CD14-positive monocyte (primary cell): ENCODE measurements around the gene SLC25A44. TPM values are rescaled to one million over a fixed set of nuclear protein-coding genes. Genes with fewer than 3 reads are reported as not detected.

ENCODE experiments used
- DNase-seq, 3 donors: peaks; one replicate each; pipeline ENCODE4 v3.0.0-alpha.2; 2011 to 2022
- H2AFZ ChIP-seq: 2 replicates; pipeline ENCODE4 v1.6.0; 2012; ENCODE audit warnings: mild to moderate bottlenecking, low read depth, low read length, inconsistent platforms; ENCODE audit not compliant: insufficient read depth, poor library complexity, severe bottlenecking
- H3K27ac ChIP-seq, 2 donors: 1 replicate in 1 of 2; 2 replicates in 1 of 2; pipeline ENCODE4 v1.5.1; 2012 to 2013; ENCODE audit warnings: low read length in 2 of 2, control low read depth in 1 of 2, inconsistent platforms in 1 of 2, low read depth in 1 of 2, mild to moderate bottlenecking in 1 of 2
- H3K27me3 ChIP-seq, 2 donors: one replicate each; pipeline versions ENCODE4 v1.6.0 to v1.6.1; 2011 to 2013; ENCODE audit warnings: low read length in 2 of 2; ENCODE audit not compliant: control insufficient read depth in 2 of 2, insufficient read depth in 2 of 2
- H3K36me3 ChIP-seq, 2 donors: replicated peaks in 1 of 2; 1 replicate in 1 of 2; 2 replicates in 1 of 2; pipeline versions ENCODE4 v1.5.1 to v1.6.1; 2012 to 2013; ENCODE audit warnings: low read length in 2 of 2, control low read depth in 1 of 2, inconsistent platforms in 1 of 2, mild to moderate bottlenecking in 1 of 2; ENCODE audit not compliant: insufficient read depth in 2 of 2, control insufficient read depth in 1 of 2
- H3K4me1 ChIP-seq, 2 donors: 1 replicate in 1 of 2; 2 replicates in 1 of 2; pipeline versions ENCODE4 v1.5.1 to v1.6.1; 2012 to 2013; ENCODE audit warnings: low read length in 2 of 2, control low read depth in 1 of 2, inconsistent platforms in 1 of 2, mild to moderate bottlenecking in 1 of 2, moderate library complexity in 1 of 2; ENCODE audit not compliant: insufficient read depth in 2 of 2, control insufficient read depth in 1 of 2
- H3K4me2 ChIP-seq: replicated peaks from 2 replicates; pipeline ENCODE3; 2012; ENCODE audit warnings: low read length, moderate library complexity, mild to moderate bottlenecking; ENCODE audit not compliant: poor library complexity, severe bottlenecking; ENCODE audit errors: extremely low read depth
- H3K4me3 ChIP-seq, 3 experiments: fragments of 200-600 bp in 1 of 3; sonication (generic) in 1 of 3; replicated peaks in 1 of 3; 1 replicate in 2 of 3; 2 replicates in 1 of 3; pipeline ENCODE4 v1.5.1; 2011 to 2013; ENCODE audit warnings: low read length in 3 of 3, mild to moderate bottlenecking in 3 of 3, control low read depth in 2 of 3, low read depth in 2 of 3, inconsistent platforms in 1 of 3, moderate library complexity in 1 of 3
- H3K79me2 ChIP-seq: 2 replicates; pipeline ENCODE4 v1.6.0; 2012; ENCODE audit warnings: mild to moderate bottlenecking, control low read depth, inconsistent platforms, low read length, moderate library complexity; ENCODE audit not compliant: insufficient read depth
- H3K9ac ChIP-seq: 2 replicates; pipeline ENCODE4 v1.6.0; 2017; ENCODE audit warnings: low read length, mild to moderate bottlenecking; ENCODE audit not compliant: insufficient read depth, poor library complexity, severe bottlenecking
- H3K9me3 ChIP-seq, 2 donors: replicated peaks in 1 of 2; 1 replicate in 1 of 2; 2 replicates in 1 of 2; pipeline versions ENCODE4 v1.5.1 to v1.6.1; 2012 to 2013; ENCODE audit warnings: low read length in 2 of 2, control low read depth in 1 of 2; ENCODE audit not compliant: control insufficient read depth in 1 of 2, insufficient read depth in 1 of 2
- H4K20me1 ChIP-seq: 2 replicates; pipeline ENCODE4 v1.6.0; 2012; ENCODE audit warnings: mild to moderate bottlenecking, low read length, control low read depth, moderate library complexity; ENCODE audit not compliant: insufficient read depth
- H3K27ac Mint-ChIP-seq, 7 donors: one replicate each; pipeline ENCODE4 v1.8.0; 2020; ENCODE audit warnings: mild to moderate bottlenecking in 7 of 7, mixed read lengths in 7 of 7, moderate library complexity in 6 of 7, inconsistent platforms in 2 of 7
- H3K27me3 Mint-ChIP-seq, 3 donors: one replicate each; pipeline ENCODE4 v1.8.0; 2021 to 2022; ENCODE audit warnings: low read depth in 3 of 3, mild to moderate bottlenecking in 3 of 3, mixed read lengths in 3 of 3, moderate library complexity in 3 of 3, inconsistent platforms in 1 of 3
- H3K36me3 Mint-ChIP-seq, 2 donors: one replicate each; pipeline ENCODE4 v1.8.0; 2020; ENCODE audit warnings: mixed read lengths in 2 of 2, inconsistent platforms in 1 of 2, mild to moderate bottlenecking in 1 of 2
- H3K4me1 Mint-ChIP-seq: one replicate; pipeline ENCODE4 v1.8.0; 2020; ENCODE audit warnings: mild to moderate bottlenecking, mixed read lengths
- H3K4me3 Mint-ChIP-seq, 2 donors: one replicate each; pipeline ENCODE4 v1.8.0; 2020; ENCODE audit warnings: mild to moderate bottlenecking in 2 of 2, mixed read lengths in 2 of 2, moderate library complexity in 1 of 2
- H3K9me3 Mint-ChIP-seq, 7 donors: one replicate each; pipeline ENCODE4 v1.8.0; 2020 to 2022; ENCODE audit warnings: mixed read lengths in 7 of 7, mild to moderate bottlenecking in 6 of 7, moderate library complexity in 6 of 7, inconsistent platforms in 2 of 7
- CTCF ChIP-seq: fragments of 200-600 bp; IDR thresholded peaks from one replicate; pipeline ENCODE4 v1.8.0; 2022; ENCODE audit warnings: antibody characterized with exemption, mild to moderate bottlenecking
- WGBS: methylation state at CpG from one replicate; pipeline ENCODE4 v1.1.5; 2013; ENCODE audit warnings: missing lambda C conversion rate; ENCODE audit not compliant: insufficient coverage; 5-methylcytosine and 5-hydroxymethylcytosine counted together
- intact Hi-C, 2 donors: fragments of 100-400 bp; cut with micrococcal nuclease; formaldehyde crosslinking; loops; one replicate each; pipeline versions ENCODE4 v1.15.0 to v1.15.1; 2023
- polyA plus RNA-seq, 3 donors: library from polyadenylated mRNA; depleted of rRNA in 1 of 3; unstranded in 2 of 3; stranded (reverse) in 1 of 3; fragments of 300-500 nt in 2 of 3; fragments of >200 nt in 1 of 3; fragmentation: Illumina TruSeq in 2 of 3; gene quantifications; 1 replicate in 2 of 3; 2 replicates in 1 of 3; pipeline ENCODE4 v1.2.3, GENCODE V29; 2012 to 2021

The SLC25A44 gene
- polyA plus RNA-seq, 3 donors = 17.1 to 28.8 (median 24.1) TPM

- no peak overlapping the region for H2AFZ ChIP-seq
- Mint-ChIP-seq H3K4me1 (peaks cover 22% of the 10 kb centered on the region), H3K36me3 (peaks cover 53 to 63% of the 10 kb centered on the region in 2 donors), H3K27ac (peak overlapping the region in 3 of 7 donors; percentile 1 to 62 (median 26)), H3K4me3 (no peak overlapping the region), H3K9me3 (no peaks in the 10 kb centered on the region), H3K27me3 (no peaks in the 10 kb centered on the region)
- H3K4me2 ChIP-seq = no peak overlapping the region
- H3K27me3 ChIP-seq = no peaks in the 10 kb centered on the region
- no peak overlapping the region for H3K9ac ChIP-seq
- DNase-seq = no peak
- intact Hi-C loops = no loop called here
- no peak overlapping the region for H3K4me3 ChIP-seq
- peaks cover 43 to 53% of the 10 kb centered on the region in 2 donors for H3K36me3 ChIP-seq
- no peak for TF ChIP-seq CTCF
- WGBS = 94% methylated on average over 6 of the region's 13 CpGs
- H4K20me1 ChIP-seq = no peaks in the 10 kb centered on the region
- H3K9me3 ChIP-seq = no peaks in the 10 kb centered on the region
- H3K27ac ChIP-seq = peak overlapping the region in 1 of 2 donors; percentile 20
- H3K79me2 ChIP-seq = peaks cover 24% of the 10 kb centered on the region
- H3K4me1 ChIP-seq = peaks cover 22 to 24% of the 10 kb centered on the region in 2 donors
Observed at GRCh38 chr1:156221986-156222692, 28.2 kb downstream of the SLC25A44 start.

- Histone ChIP-seq H3K27me3 (no peaks in the 10 kb centered on the region), H3K9ac (no peak overlapping the region), H4K20me1 (no peaks in the 10 kb centered on the region), H3K27ac (no peak overlapping the region), H3K4me2 (no peak overlapping the region), H3K79me2 (peaks cover 5% of the 10 kb centered on the region), H3K36me3 (peaks cover 49 to 73% of the 10 kb centered on the region in 2 donors), H2AFZ (no peak overlapping the region), H3K4me3 (no peak overlapping the region), H3K4me1 (no peaks in the 10 kb centered on the region), H3K9me3 (no peaks in the 10 kb centered on the region)
- Mint-ChIP-seq H3K9me3 (peaks cover 0 to 1% (median 0%) of the 10 kb centered on the region in 7 donors), H3K36me3 (peaks cover 63 to 73% of the 10 kb centered on the region in 2 donors), H3K4me1 (peaks cover 4% of the 10 kb centered on the region), H3K4me3 (no peak overlapping the region), H3K27me3 (no peaks in the 10 kb centered on the region), H3K27ac (peak overlapping the region in 4 of 7 donors; percentile 6 to 53 (median 29))
- peak; percentile 31 for TF ChIP-seq CTCF
- DNase-seq = no peak
- no CpG with 5 or more reads among the region's 2 CpGs for WGBS
- intact Hi-C loops = loop anchor here (2.0 to 5.0 kb wide), 4 partner anchors 77 to 135 kb away; no protein-coding TSS in a partner anchor
Observed at GRCh38 chr1:156225677-156226014, 31.7 kb downstream of the SLC25A44 start.
